Measurements from ENCODE around the gene TRIM5. TPM values are rescaled to one million over a fixed set of nuclear protein-coding genes. Genes with fewer than 3 reads are reported as not detected.
"Not testable (repeated sequence)": the region's sequence is repeated elsewhere in the genome, so short reads cannot be mapped to it uniquely, and the experiment has no call there.

Gene TRIM5
- total RNA-seq, 1 donor from 2014 or later: 44.4 TPM

DNA sequence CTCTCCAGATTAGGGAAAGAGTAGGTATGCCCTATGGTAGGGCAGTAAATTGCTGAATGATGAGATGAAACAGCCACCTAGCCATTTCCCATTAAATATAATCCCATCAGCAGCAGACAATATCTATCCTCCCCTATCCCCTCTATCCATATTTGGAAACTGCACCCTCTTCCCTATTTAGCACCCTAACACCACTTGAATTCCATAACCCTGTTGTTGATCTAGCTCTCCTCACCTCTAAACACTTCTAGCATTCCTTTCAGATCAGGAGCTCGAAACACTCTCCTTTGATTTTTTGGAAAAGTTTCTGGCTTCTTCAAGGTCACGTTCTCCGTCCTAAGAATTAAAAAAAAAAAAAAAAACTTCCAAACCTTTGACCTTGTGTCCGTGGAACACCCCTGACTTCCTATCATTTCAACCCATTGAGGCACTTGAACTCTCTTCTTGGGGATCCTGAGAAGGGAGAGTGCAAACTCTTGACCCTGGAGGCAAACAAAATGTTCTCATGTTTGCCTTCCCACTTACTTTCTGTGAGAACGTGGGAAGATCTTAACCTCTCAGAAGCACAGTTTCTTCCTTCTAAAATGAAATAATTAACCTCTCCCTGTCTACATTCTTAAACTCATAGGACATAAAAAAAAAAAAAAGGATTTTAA lies 19.0 kb downstream of the TRIM5 start:
- H3K27ac ChIP-seq: no peak overlapping the region
- H3K27me3 ChIP-seq: no peaks in the 10 kb centered on the region
- no peak for DNase-seq
- H3K36me3 ChIP-seq: peaks cover 56% of the 10 kb centered on the region
- TF ChIP-seq, protein P1, sequence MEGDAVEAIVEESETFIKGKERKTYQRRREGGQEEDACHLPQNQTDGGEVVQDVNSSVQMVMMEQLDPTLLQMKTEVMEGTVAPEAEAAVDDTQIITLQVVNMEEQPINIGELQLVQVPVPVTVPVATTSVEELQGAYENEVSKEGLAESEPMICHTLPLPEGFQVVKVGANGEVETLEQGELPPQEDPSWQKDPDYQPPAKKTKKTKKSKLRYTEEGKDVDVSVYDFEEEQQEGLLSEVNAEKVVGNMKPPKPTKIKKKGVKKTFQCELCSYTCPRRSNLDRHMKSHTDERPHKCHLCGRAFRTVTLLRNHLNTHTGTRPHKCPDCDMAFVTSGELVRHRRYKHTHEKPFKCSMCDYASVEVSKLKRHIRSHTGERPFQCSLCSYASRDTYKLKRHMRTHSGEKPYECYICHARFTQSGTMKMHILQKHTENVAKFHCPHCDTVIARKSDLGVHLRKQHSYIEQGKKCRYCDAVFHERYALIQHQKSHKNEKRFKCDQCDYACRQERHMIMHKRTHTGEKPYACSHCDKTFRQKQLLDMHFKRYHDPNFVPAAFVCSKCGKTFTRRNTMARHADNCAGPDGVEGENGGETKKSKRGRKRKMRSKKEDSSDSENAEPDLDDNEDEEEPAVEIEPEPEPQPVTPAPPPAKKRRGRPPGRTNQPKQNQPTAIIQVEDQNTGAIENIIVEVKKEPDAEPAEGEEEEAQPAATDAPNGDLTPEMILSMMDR (IDR thresholded peaks at IDR 0.05): no peak
- H3K4me3 ChIP-seq: no peak overlapping the region
- H3K9me3 ChIP-seq: no peaks in the 10 kb centered on the region
- no peaks in the 10 kb centered on the region for H3K4me1 ChIP-seq
- intact Hi-C loops (cut with DNase I): no loop called here
- ATAC-seq: peak; percentile 84

DNA sequence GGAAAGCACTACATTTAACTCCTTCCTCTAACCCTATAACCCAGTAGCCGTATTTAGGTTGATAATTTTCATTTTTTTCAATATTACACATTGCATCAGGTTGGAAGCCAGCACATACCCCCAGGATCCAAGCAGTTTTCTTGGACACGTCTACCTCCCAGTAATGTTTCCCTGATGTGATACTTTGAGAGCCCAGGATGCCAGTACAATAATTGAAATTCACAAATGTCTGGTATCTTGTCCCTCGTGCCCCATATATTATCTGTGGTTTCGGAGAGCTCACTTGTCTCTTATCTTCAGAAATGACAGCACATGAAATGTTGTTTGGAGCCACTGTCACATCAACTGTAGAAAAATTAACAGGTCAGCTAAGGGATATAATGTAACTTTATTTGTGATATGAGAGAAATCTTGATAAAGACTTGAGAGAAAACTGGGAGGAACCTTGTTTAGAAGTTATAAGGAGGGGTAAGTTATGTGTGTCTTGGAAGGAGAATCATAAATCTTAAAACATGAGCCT lies 19.8 kb downstream of the TRIM5 start:
- TF ChIP-seq, protein P1 (IDR thresholded peaks at IDR 0.05): no peak
- Histone ChIP-seq H3K4me3 (no peak overlapping the region), H3K9me3 (no peaks in the 10 kb centered on the region), H3K4me1 (no peaks in the 10 kb centered on the region), H3K27ac (no peak overlapping the region), H3K27me3 (no peaks in the 10 kb centered on the region), H3K36me3 (peaks cover 49% of the 10 kb centered on the region)
- no peak for ATAC-seq
- intact Hi-C loops (cut with DNase I): no loop called here
- no peak for DNase-seq

DNA sequence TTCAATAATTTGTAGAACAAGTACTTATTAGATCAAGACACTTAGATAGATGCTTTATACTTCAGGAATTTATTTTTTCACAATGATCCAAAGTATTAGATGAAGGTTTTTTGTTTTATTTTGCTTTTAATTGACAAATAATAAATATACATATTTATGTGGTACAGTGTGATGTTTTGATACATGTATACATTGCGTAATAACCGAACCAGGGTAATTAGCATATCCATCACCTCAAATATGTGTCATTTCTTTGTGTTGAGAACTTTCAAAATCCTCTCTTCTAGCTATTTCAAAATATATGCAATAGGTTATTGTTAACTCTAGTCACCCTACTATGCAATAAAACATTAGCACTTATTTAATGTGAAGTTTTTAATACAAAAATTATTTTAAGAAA lies 21.4 kb downstream of the TRIM5 start:
- intact Hi-C loops (cut with DNase I): no loop called here
- H3K27ac ChIP-seq: no peak overlapping the region

DNA sequence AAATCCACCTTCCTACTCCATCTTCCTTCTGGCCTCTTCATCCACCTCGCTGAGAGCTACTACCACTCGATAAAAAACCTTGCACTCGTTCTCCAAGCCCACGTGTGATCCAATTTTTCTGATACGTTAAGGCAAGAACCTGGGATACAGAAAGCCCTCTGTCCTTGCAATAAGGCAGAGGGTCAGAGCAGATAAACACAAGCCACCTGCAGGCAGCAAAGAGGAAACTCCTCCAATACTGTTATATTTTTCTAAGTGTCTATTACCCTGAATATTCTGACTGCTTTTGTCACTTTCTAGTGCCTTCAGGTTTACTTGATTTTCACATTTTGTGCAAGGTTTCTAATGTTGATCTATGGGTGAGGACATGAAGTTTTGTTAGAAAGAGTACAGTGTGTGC lies 26.6 kb downstream of the TRIM5 start:
- Histone ChIP-seq H3K4me3 (no peak overlapping the region), H3K27ac (no peak overlapping the region), H3K4me1 (no peaks in the 10 kb centered on the region), H3K9me3 (no peaks in the 10 kb centered on the region), H3K27me3 (no peaks in the 10 kb centered on the region), H3K36me3 (peaks cover 2% of the 10 kb centered on the region)
- intact Hi-C loops (cut with DNase I): no loop called here
- TF ChIP-seq, protein P1 (IDR thresholded peaks at IDR 0.05): no peak
- no peak for DNase-seq
- no peak for ATAC-seq

More for the DNA sequence above, 21.4 kb downstream of the TRIM5 start:
- Histone ChIP-seq H3K36me3 (peaks cover 38% of the 10 kb centered on the region), H3K9me3 (no peaks in the 10 kb centered on the region), H3K4me1 (no peaks in the 10 kb centered on the region), H3K27me3 (no peaks in the 10 kb centered on the region), H3K4me3 (no peak overlapping the region)
- no peak for ATAC-seq
- TF ChIP-seq, protein P1 (IDR thresholded peaks at IDR 0.05): no peak
- DNase-seq: no peak

DNA sequence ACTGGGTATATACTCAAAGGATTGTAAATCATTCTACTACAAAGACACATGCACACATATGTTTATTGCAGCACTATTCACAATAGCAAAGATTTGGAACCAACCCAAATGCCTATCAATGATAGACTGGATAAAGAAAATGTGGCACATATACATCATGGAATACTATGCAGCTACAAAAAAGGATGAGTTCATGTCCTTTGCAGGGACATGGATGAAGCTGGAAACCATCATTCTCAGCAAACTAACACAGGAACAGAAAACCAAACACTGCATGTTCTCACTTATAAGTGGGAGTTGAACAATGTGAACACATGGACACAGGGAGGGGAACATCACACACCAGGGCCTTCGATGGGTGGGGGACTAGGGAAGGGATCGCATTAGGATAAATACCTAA lies 27.9 kb downstream of the TRIM5 start:
- intact Hi-C loops (cut with DNase I); H3K4me3 ChIP-seq; H3K9me3 ChIP-seq; ATAC-seq; H3K27ac ChIP-seq; H3K4me1 ChIP-seq; DNase-seq; H3K36me3 ChIP-seq; H3K27me3 ChIP-seq: not testable (repeated sequence)

DNA sequence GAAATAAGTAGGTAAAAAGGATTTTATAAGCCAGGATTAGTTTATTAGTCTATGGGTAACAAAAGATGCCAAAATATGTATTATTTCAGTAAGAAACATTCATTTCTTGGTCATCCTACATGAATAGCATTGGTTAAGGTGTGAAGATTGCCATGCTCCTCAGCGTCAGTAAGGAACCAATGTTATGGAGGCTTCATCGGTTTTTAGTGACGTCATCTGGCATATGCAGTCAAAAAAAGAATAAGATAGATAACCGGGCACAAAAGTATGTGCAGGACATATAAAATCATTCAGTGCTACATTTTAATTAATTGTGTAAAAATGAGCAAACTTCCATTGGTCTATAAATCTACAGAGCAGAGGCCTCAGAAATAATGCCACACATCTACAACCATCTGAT lies 29.4 kb downstream of the TRIM5 start:
- Histone ChIP-seq H3K36me3 (no peaks in the 10 kb centered on the region), H3K4me3 (no peak overlapping the region), H3K27me3 (no peaks in the 10 kb centered on the region), H3K27ac (no peak overlapping the region), H3K9me3 (peaks cover 7% of the 10 kb centered on the region), H3K4me1 (no peaks in the 10 kb centered on the region)
- intact Hi-C loops (cut with DNase I): no loop called here
- TF ChIP-seq, protein P1 (IDR thresholded peaks at IDR 0.05): no peak
- DNase-seq: no peak
- no peak for ATAC-seq

Data from upper lobe of right lung (tissue), 1 donor.